22Rv1 (cell line): Measurements from ENCODE around the gene PDHA2.

Source experiments
- H3K27ac ChIP-seq: fragments of 450-650 bp; 2 replicates; pipeline ENCODE4 v1.5.1; 2017
- ZFX ChIP-seq: fragments of 450-650 bp; IDR thresholded peaks from 2 replicates; pipeline ENCODE4 v1.6.1; 2017; ENCODE audit warnings: antibody characterized with exemption, borderline replicate concordance
- TF ChIP-seq, protein P1 (sequence below): fragments of 450-650 bp; IDR thresholded peaks from 2 replicates; pipeline ENCODE4 v1.5.1; 2017; ENCODE audit warnings: mild to moderate bottlenecking

PDHA2 gene

DNA sequence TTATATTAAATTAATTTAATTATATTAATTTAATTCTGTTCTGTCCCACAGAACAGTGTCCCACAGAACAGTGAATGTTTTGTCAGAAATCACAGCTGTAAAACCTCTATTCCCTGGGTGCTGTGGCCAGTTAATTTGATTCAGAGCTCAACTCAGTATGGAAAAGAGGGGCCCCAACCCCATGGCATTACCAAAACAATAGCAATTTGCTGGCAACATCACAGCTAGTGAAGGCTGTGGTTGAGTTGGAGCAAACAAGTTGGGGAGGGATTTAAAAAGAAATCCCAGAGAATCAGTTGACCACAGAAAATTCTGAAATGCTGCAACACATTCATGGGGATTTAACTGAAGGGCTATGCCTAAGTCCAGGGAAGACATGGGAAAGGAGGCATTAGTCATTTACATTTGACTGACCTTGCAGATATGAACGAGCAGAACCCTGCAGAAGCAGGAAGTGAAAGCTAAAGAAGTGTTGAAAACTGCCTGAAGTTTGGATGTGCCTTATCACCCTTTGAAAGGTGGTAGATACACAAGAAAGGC lies 30.1 kb downstream of the PDHA2 start:
- TF ChIP-seq, protein P1, sequence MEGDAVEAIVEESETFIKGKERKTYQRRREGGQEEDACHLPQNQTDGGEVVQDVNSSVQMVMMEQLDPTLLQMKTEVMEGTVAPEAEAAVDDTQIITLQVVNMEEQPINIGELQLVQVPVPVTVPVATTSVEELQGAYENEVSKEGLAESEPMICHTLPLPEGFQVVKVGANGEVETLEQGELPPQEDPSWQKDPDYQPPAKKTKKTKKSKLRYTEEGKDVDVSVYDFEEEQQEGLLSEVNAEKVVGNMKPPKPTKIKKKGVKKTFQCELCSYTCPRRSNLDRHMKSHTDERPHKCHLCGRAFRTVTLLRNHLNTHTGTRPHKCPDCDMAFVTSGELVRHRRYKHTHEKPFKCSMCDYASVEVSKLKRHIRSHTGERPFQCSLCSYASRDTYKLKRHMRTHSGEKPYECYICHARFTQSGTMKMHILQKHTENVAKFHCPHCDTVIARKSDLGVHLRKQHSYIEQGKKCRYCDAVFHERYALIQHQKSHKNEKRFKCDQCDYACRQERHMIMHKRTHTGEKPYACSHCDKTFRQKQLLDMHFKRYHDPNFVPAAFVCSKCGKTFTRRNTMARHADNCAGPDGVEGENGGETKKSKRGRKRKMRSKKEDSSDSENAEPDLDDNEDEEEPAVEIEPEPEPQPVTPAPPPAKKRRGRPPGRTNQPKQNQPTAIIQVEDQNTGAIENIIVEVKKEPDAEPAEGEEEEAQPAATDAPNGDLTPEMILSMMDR = no peak
- TF ChIP-seq ZFX = no peak
- H3K27ac ChIP-seq = no peak overlapping the region

DNA sequence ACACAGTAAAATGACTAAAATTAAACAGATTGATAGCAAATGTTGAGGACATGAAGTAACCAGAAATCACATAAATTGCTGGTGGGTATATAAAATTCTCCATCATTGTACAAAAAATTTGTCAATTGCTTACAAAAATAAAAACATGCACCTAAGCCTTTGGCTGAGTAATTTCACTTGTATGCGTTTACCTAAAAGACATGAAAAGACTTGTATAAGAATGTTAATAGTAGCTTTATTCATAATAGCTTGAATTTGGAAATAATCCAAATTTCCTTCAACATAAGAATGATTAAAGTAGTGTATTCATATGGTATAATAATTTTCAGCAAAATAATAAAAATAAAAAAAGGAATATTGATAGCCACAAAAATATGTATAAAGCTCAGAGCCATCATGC lies 37.7 kb downstream of the PDHA2 start:
- TF ChIP-seq ZFX = no peak
- TF ChIP-seq, protein P1 = no peak
- H3K27ac ChIP-seq = no peak overlapping the region

DNA sequence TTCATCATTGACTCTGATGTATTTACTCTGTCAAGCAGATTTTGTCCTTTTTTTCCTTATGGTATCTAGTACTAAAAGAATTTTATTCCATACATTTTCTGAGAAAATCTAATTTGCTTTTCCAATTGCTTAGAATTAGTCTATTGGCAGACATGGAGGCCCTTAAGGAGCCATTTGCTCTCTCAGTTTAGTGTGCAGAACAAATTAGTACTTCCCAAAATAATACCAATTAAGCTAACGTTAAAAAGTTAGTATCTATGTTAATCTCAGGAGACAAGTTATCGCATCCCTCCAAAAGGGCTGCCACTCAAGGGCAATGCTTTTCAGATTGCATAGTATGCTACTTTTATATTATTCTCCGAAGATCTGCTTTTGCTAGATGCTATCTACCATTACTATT lies 47.7 kb downstream of the PDHA2 start:
- H3K27ac ChIP-seq = no peak overlapping the region
- TF ChIP-seq, protein P1 = no peak
- TF ChIP-seq ZFX = no peak

DNA sequence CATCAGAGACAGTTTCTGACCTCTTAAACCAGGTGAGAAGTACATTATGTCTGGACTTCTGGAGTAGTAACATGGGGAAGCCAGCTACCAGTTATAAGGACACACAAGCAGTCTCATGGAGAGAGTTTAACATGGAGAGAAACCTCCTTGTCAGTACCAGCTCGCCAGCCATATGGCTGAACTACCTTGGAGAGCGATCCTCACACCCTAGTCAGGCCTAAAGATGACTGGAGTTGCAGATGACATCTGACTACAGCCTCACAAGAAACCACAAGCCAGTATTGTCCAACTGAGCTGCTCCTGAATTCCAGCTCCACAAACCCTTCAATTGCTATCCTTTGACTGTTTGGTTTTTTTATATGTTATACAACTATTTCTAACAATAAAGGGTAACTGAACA lies 49.8 kb downstream of the PDHA2 start:
- H3K27ac ChIP-seq = no peak overlapping the region
- TF ChIP-seq, protein P1 = no peak
- no peak for TF ChIP-seq ZFX
